ENCODE measurements around the gene KRTAP5-7.

- TF ChIP-seq REST (IDR thresholded peaks at IDR 0.05; ENCODE audit: unreplicated experiment) (no peak), CTCF (conservative IDR thresholded peaks at IDR 0.05; ENCODE audit: low read depth in 2 of 2) (no peak), EZH2 (IDR thresholded peaks at IDR 0.05; ENCODE audit: low read depth, unreplicated experiment) (no peak), CREB1 (CRISPR knock-in tag; IDR thresholded peaks at IDR 0.05; ENCODE audit: low read depth) (no peak), POLR2AphosphoS5 (IDR thresholded peaks at IDR 0.05; ENCODE audit: low read depth) (no peak), JUNB (IDR thresholded peaks at IDR 0.05; ENCODE audit: unreplicated experiment) (no peak), NANOG (IDR thresholded peaks at IDR 0.05; ENCODE audit: borderline replicate concordance) (no peak), ZNF331 (CRISPR knock-in tag; IDR thresholded peaks at IDR 0.05; ENCODE audit: low read depth) (no peak), EZH2phosphoT487 (IDR thresholded peaks at IDR 0.05; ENCODE audit: unreplicated experiment) (no peak), ZNF114 (CRISPR knock-in tag; IDR thresholded peaks at IDR 0.05) (no peak), STAT1 (IDR thresholded peaks at IDR 0.05; ENCODE audit: unreplicated experiment) (no peak), ZNF462 (CRISPR knock-in tag; IDR thresholded peaks at IDR 0.05) (no peak), ETS1 (IDR thresholded peaks at IDR 0.05) (no peak)
These were observed 44.2 kb upstream of the KRTAP5-7 start for GRCh38 chr11:71482746-71483364.
